H1 (cell line): ENCODE data around the gene AUH. TPM values are rescaled to one million over a fixed set of nuclear protein-coding genes. Genes with fewer than 3 reads are reported as not detected.

ENCODE experiments used
- HDAC6 ChIP-seq: IDR thresholded peaks from one replicate; pipeline ENCODE4 v1.7.1; 2012; ENCODE audit warnings: low read depth, mild to moderate bottlenecking, inconsistent platforms, low read length, moderate library complexity
- TCF12 ChIP-seq: IDR thresholded peaks from 2 replicates; pipeline ENCODE4 v1.6.1; 2011; ENCODE audit warnings: low read depth, mild to moderate bottlenecking, low read length
- polyA plus RNA-seq, 7 experiments: library from polyadenylated mRNA; depleted of rRNA in 3 of 7; stranded (reverse) in 5 of 7; unstranded in 2 of 7; fragments of >200 nt in 5 of 7; fragments of 200-250 nt in 2 of 7; gene quantifications; 1 replicate in 5 of 7; 2 replicates in 1 of 7; 4 replicates in 1 of 7; pipeline versions ENCODE4 v1.2.1 to v1.2.3, GENCODE V29; 2011 to 2013; ENCODE audit warnings: missing spikeins in 2 of 7, mixed read lengths in 2 of 7
- total RNA-seq: library from RNA; stranded (reverse); fragmentation: NEBNext Ultra II Directional; extraction: Animal tissue kit (Norgen Biotek cat#: 25700); gene quantifications from 2 replicates; pipeline ENCODE4 v1.2.1, GENCODE V29; 2021

The AUH gene
- total and polyA plus RNA-seq, 2 of the 8 experiments (the other 6 are each of a cell fraction or from before 2014, with no cell fraction given): 5.8 to 21.9 TPM

DNA sequence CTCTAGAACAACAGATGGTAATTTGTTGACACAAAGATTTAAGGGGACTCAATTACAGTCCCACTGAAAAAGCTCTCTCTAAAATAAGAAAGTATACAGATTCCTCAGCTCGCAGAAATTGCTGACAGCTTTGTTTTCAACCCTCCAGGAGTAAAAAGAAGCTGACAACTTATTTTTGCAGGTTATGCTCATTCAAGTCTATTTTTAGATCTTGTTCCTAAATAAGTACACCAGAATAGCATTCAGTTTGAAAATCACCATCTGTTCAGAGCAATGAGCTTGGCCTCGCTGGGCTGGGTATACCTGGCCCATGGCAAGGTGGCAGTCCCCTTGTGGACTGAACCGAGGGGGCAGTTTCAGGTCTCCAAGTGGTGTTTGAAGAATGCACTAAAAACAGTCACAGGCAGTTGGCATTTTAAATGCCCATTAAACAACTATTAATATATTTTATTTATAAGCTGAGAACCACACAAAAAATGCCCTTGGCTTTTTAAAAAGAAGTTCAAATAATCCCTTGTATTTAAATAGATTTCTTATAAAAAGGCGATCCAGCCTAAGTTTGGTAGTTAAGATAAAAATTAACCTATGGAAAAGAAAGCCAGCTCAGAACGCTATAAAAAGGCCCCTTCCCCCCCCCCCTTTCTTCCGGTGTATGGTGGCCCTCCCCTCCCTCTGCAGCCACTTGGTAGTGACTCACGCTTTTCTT lies 169.2 kb downstream of the AUH start (continued):
- TF ChIP-seq HDAC6 (no peak), TCF12 (no peak)
